GM23248 (cell line): ENCODE data around the gene OGT.
"Not testable (repeated sequence)": the region's sequence is repeated elsewhere in the genome, so short reads cannot be mapped to it uniquely, and the experiment has no call there.

ENCODE experiments used
- EZH2 ChIP-seq: fragments of 200-600 bp; sonication (generic); IDR thresholded peaks from 2 replicates; pipeline ENCODE4 v1.6.1; 2018; ENCODE audit warnings: antibody characterized with exemption, mild to moderate bottlenecking; ENCODE audit not compliant: insufficient read depth, poor library complexity, severe bottlenecking
- EZH2phosphoT487 ChIP-seq: fragments of 200-600 bp; sonication (generic); IDR thresholded peaks from 2 replicates; pipeline ENCODE4 v1.6.1; 2018; ENCODE audit warnings: antibody characterized with exemption, moderate library complexity, mild to moderate bottlenecking, low read depth; ENCODE audit not compliant: insufficient read depth

- TF ChIP-seq EZH2phosphoT487, EZH2: not testable (repeated sequence)
Observed at GRCh38 chrX:71611736-71612135, 78.8 kb downstream of the OGT start.
